ENCODE measurements around the gene UNC5A.

GRCh38 chr5:176922817-176923216 is 112.5 kb downstream of the UNC5A start:
- no peak for TF ChIP-seq CTCF (IDR thresholded peaks at IDR 0.05)
- TF ChIP-seq EP300 (IDR thresholded peaks at IDR 0.05): no peak
